NT2/D1 (cell line): ENCODE data around the gene FAM118B.

Experiments used
- SUZ12 ChIP-seq: IDR thresholded peaks from 2 replicates; pipeline ENCODE4 v1.6.1; 2011; ENCODE audit not compliant: insufficient read length, insufficient read depth; ENCODE audit errors: extremely low read depth
- YY1 ChIP-seq: IDR thresholded peaks from 2 replicates; pipeline ENCODE4 v1.6.1; 2011; ENCODE audit not compliant: insufficient read length, insufficient read depth
- ZNF274 ChIP-seq: IDR thresholded peaks from 2 replicates; pipeline ENCODE4 v1.6.1; 2011; ENCODE audit warnings: mild to moderate bottlenecking, low read depth, low read length

DNA sequence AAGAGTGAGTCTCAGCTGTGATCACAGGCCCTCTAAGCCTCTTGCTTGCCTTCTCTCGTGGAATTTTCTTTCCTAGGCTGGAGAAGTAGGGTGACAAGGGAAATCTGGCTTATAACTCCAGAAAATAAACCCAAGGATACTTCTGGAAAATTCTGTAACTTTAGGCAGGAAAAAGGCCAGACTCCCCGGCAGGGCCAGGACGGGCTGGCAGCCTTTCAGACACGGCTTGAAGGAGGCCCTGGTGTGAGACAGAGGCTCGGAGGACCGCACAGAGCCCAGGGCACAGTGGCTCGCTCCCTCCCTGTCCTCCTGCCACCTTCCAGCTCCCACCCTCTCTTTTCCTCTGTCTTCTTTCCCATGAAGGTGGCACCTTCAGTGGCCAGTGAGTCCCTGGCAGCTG is 19.2 kb upstream of the FAM118B start:
- TF ChIP-seq YY1: no peak
- TF ChIP-seq ZNF274: no peak
- no peak for TF ChIP-seq SUZ12
